Nephron (organoid): ENCODE results near the gene CEP78.

Experiments
- H3K27ac Mint-ChIP-seq, 3 experiments: 2 replicates each; pipeline ENCODE4 v1.8.0; 2020; ENCODE audit warnings: mixed read lengths in 3 of 3, mild to moderate bottlenecking in 2 of 3, moderate library complexity in 1 of 3
- H3K27me3 Mint-ChIP-seq: 2 replicates; pipeline ENCODE4 v1.8.0; 2021; ENCODE audit warnings: low read depth, mild to moderate bottlenecking, moderate library complexity, mixed read lengths
- H3K36me3 Mint-ChIP-seq: 2 replicates; pipeline ENCODE4 v1.8.0; 2020; ENCODE audit warnings: low read depth, mixed read lengths
- H3K4me1 Mint-ChIP-seq: 2 replicates; pipeline ENCODE4 v1.8.0; 2020; ENCODE audit warnings: mixed read lengths
- H3K4me3 Mint-ChIP-seq, 3 experiments: 2 replicates each; pipeline ENCODE4 v1.8.0; 2020; ENCODE audit warnings: mild to moderate bottlenecking in 3 of 3, mixed read lengths in 3 of 3, moderate library complexity in 2 of 3
- H3K9me3 Mint-ChIP-seq: 2 replicates; pipeline ENCODE4 v1.8.0; 2020; ENCODE audit warnings: mixed read lengths
- CTCF ChIP-seq, 3 experiments: fragments of 200-600 bp; sonication (generic); IDR thresholded peaks; one replicate each; pipeline ENCODE4 v1.5.0; 2021; ENCODE audit warnings: antibody characterized with exemption in 3 of 3; ENCODE audit not compliant: unreplicated experiment in 3 of 3

CEP78 gene

GRCh38 chr9:78320875-78321496 lies 85.1 kb downstream of the CEP78 start:
- no peaks in the 10 kb centered on the region for H3K27me3 Mint-ChIP-seq
- no peaks in the 10 kb centered on the region for H3K9me3 Mint-ChIP-seq
- no peak for TF ChIP-seq CTCF (IDR thresholded peaks at IDR 0.05; ENCODE audit: unreplicated experiment in 3 of 3)
- H3K36me3 Mint-ChIP-seq, result peaks cover 79% of the 10 kb centered on the region
- no peak overlapping the region for H3K27ac Mint-ChIP-seq
- H3K4me1 Mint-ChIP-seq, result peaks cover 56% of the 10 kb centered on the region
- H3K4me3 Mint-ChIP-seq, result no peak overlapping the region

- TF ChIP-seq CTCF (IDR thresholded peaks at IDR 0.05; ENCODE audit: unreplicated experiment in 3 of 3), result no peak
- peaks cover 77% of the 10 kb centered on the region for H3K36me3 Mint-ChIP-seq
These were observed 85.6 kb downstream of the CEP78 start for GRCh38 chr9:78321505-78321904.

GRCh38 chr9:78324068-78324650 lies 88.3 kb downstream of the CEP78 start:
- Mint-ChIP-seq H3K27me3 (no peaks in the 10 kb centered on the region), H3K9me3 (no peaks in the 10 kb centered on the region), H3K27ac (peak overlapping the region in 1 of 3 experiments; percentile 84), H3K4me3 (no peak overlapping the region), H3K36me3 (peaks cover 68% of the 10 kb centered on the region), H3K4me1 (peaks cover 35% of the 10 kb centered on the region)
- TF ChIP-seq CTCF (IDR thresholded peaks at IDR 0.05; ENCODE audit: unreplicated experiment in 3 of 3), result no peak

More at GRCh38 chr9:78321505-78321904, 85.6 kb downstream of the CEP78 start:
- Mint-ChIP-seq H3K9me3 (no peaks in the 10 kb centered on the region), H3K27me3 (no peaks in the 10 kb centered on the region), H3K4me3 (no peak overlapping the region), H3K27ac (no peak overlapping the region), H3K4me1 (peaks cover 53% of the 10 kb centered on the region)

GRCh38 chr9:78324682-78325081 lies 88.8 kb downstream of the CEP78 start:
- H3K27me3 Mint-ChIP-seq, result no peaks in the 10 kb centered on the region
- H3K27ac Mint-ChIP-seq, result peak overlapping the region; percentile 56 to 89 (median 84)
- H3K4me1 Mint-ChIP-seq, result peaks cover 31% of the 10 kb centered on the region
- H3K4me3 Mint-ChIP-seq, result no peak overlapping the region
- TF ChIP-seq CTCF (IDR thresholded peaks at IDR 0.05; ENCODE audit: unreplicated experiment in 3 of 3), result no peak
- peaks cover 68% of the 10 kb centered on the region for H3K36me3 Mint-ChIP-seq
- no peaks in the 10 kb centered on the region for H3K9me3 Mint-ChIP-seq

- H3K4me3 Mint-ChIP-seq, result peak overlapping the region in 1 of 3 experiments; percentile 9
- H3K36me3 Mint-ChIP-seq, result peaks cover 66% of the 10 kb centered on the region
- TF ChIP-seq CTCF (IDR thresholded peaks at IDR 0.05; ENCODE audit: unreplicated experiment in 3 of 3), result no peak
- H3K4me1 Mint-ChIP-seq, result peaks cover 31% of the 10 kb centered on the region
- no peaks in the 10 kb centered on the region for H3K9me3 Mint-ChIP-seq
- no peaks in the 10 kb centered on the region for H3K27me3 Mint-ChIP-seq
- H3K27ac Mint-ChIP-seq, result peak overlapping the region; percentile 56 to 89 (median 84)
These were observed 89.5 kb downstream of the CEP78 start for GRCh38 chr9:78325343-78325742.
